ENCODE data around the gene IDE. TPM values are rescaled to one million over a fixed set of nuclear protein-coding genes. Genes with fewer than 3 reads are reported as not detected.
"Not testable (repeated sequence)": the region's sequence is repeated elsewhere in the genome, so short reads cannot be mapped to it uniquely, and the experiment has no call there.

Gene IDE
- polyA plus RNA-seq, 1 donor, result 20.8 TPM

GRCh38 chr10:92591550-92592022, 17.7 kb upstream of the IDE start:
- no CpG with 5 or more reads among the region's 38 CpGs for WGBS (ENCODE audit: insufficient coverage, low lambda C conversion rate)
- H3K9me3 ChIP-seq (ENCODE audit: control insufficient read depth, low read depth, low read length), result no peaks in the 10 kb centered on the region
- peak overlapping the region; percentile 84 for H3K4me3 ChIP-seq (ENCODE audit: low read length)
- DNase-seq, result peak; percentile 95 to 96
- no peaks in the 10 kb centered on the region for H3K4me1 ChIP-seq (ENCODE audit: control insufficient read depth, insufficient read depth, low read length)
- no peaks in the 10 kb centered on the region for H3K36me3 ChIP-seq (ENCODE audit: control insufficient read depth, insufficient read depth, low read length)
- H3K27me3 ChIP-seq (ENCODE audit: control insufficient read depth, insufficient read depth, low read length), result no peaks in the 10 kb centered on the region
- H3K27ac ChIP-seq (ENCODE audit: low read length), result peak overlapping the region; percentile 96

DNA sequence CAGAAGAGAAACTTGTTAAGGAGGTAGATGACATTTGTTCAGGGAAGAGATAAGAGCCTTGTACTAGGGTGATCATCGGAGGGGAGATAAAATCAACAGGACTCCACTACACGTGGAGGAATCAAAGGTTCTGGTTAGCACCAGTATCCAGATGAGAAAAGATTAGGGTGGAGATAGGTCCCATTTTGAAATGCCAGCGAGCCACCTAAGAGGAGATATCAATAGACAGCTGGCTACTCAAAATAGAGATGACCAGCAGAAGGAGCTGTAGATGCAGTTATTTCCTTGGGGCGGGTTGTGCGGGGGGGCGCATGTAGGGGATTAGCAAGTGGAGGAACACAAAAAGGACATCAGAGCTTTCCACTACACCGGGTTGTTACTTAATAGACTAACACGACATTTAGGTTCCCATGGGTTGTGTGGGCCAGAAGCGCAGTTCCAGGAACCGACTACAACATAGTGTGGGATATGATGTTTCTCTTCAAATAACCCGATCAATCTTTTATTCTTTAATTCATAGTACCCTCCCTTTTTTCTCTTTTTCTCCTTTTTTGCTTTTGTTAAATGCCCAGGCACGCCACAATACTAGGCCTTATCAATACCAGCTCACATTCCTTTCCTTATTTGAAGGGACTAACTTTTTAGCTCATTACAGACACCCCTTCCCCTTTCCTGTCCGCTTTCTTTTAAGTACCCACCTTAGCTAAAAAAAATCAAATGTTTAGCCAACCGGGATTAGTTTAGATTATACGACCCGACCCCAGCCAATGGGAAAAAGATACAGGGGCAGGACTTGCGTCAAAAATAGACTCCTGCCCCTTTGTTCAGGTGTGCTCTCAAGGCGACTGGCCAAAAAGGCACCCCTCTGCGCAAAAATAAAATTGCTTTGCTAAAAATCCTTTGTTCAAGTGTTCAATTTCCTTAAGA, 17.0 kb upstream of the IDE start:
- no peaks in the 10 kb centered on the region for H3K4me1 ChIP-seq (ENCODE audit: control insufficient read depth, insufficient read depth, low read length)
- H3K36me3 ChIP-seq (ENCODE audit: control insufficient read depth, insufficient read depth, low read length), result no peaks in the 10 kb centered on the region
- H3K27me3 ChIP-seq (ENCODE audit: control insufficient read depth, insufficient read depth, low read length), result no peaks in the 10 kb centered on the region
- H3K9me3 ChIP-seq (ENCODE audit: control insufficient read depth, low read depth, low read length), result no peaks in the 10 kb centered on the region
- H3K4me3 ChIP-seq (ENCODE audit: low read length), result peak overlapping the region; percentile 84
- DNase-seq, result peak in 1 of 2 donors; percentile 59
- WGBS (ENCODE audit: insufficient coverage, low lambda C conversion rate), result 57% methylated on average over 7 of the region's 19 CpGs
- peak overlapping the region; percentile 96 for H3K27ac ChIP-seq (ENCODE audit: low read length)

- H3K4me3 ChIP-seq (ENCODE audit: low read length); H3K4me1 ChIP-seq (ENCODE audit: control insufficient read depth, insufficient read depth, low read length); H3K9me3 ChIP-seq (ENCODE audit: control insufficient read depth, low read depth, low read length); H3K27ac ChIP-seq (ENCODE audit: low read length); H3K36me3 ChIP-seq (ENCODE audit: control insufficient read depth, insufficient read depth, low read length); H3K27me3 ChIP-seq (ENCODE audit: control insufficient read depth, insufficient read depth, low read length); DNase-seq: not testable (repeated sequence)
- no CpG with 5 or more reads among the region's 6 CpGs for WGBS (ENCODE audit: insufficient coverage, low lambda C conversion rate)
Observed at GRCh38 chr10:92582347-92582746, 8.5 kb upstream of the IDE start.

GRCh38 chr10:92575961-92576360, 2.1 kb upstream of the IDE start:
- no peaks in the 10 kb centered on the region for H3K9me3 ChIP-seq (ENCODE audit: control insufficient read depth, low read depth, low read length)
- H3K27ac ChIP-seq (ENCODE audit: low read length), result no peak overlapping the region
- DNase-seq, result no peak
- peaks cover 4% of the 10 kb centered on the region for H3K4me1 ChIP-seq (ENCODE audit: control insufficient read depth, insufficient read depth, low read length)
- no peaks in the 10 kb centered on the region for H3K27me3 ChIP-seq (ENCODE audit: control insufficient read depth, insufficient read depth, low read length)
- no peak overlapping the region for H3K4me3 ChIP-seq (ENCODE audit: low read length)
- no peaks in the 10 kb centered on the region for H3K36me3 ChIP-seq (ENCODE audit: control insufficient read depth, insufficient read depth, low read length)

DNA sequence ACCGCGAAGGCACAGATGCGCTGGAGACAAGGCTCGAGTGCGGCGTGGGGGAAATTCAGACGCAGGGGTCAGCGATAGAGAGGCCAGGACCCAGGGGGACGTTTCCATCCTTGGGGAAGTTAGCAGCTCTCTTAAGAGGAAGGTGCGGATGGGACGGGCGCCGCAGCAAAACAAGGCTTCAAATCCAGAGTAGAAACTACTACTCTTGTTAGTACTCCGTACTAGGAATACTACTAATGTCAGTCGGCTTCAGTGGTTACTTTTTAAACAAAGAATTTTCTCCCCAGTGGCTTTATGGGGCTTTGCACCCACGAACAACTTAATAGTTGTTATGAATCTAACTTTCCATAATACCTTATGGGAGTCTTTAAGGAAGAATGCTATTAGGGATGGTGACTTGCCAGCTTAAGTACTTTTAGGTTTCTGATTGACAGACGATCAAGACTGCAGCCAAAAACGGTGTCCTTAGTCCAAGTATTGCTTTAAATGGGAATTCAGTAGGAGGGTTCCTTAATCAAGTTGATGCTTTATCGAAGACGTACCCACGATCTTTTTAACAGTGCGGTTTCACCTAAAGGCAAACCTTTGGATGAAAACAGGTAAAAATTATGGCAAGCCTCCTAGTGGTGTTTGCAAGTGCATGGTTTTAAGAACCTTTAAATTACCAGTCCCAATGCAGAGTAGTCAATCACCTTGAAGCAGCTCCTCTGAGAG, 812 bp upstream of the IDE start:
- DNase-seq, result no peak
- H3K9me3 ChIP-seq (ENCODE audit: control insufficient read depth, low read depth, low read length), result no peaks in the 10 kb centered on the region
- peaks cover 4% of the 10 kb centered on the region for H3K4me1 ChIP-seq (ENCODE audit: control insufficient read depth, insufficient read depth, low read length)
- no peaks in the 10 kb centered on the region for H3K27me3 ChIP-seq (ENCODE audit: control insufficient read depth, insufficient read depth, low read length)
- H3K36me3 ChIP-seq (ENCODE audit: control insufficient read depth, insufficient read depth, low read length), result no peaks in the 10 kb centered on the region
- peak overlapping the region; percentile 99 for H3K4me3 ChIP-seq (ENCODE audit: low read length)
- WGBS (ENCODE audit: insufficient coverage, low lambda C conversion rate), result no CpG with 5 or more reads among the region's 22 CpGs
- peak overlapping the region; percentile 98 for H3K27ac ChIP-seq (ENCODE audit: low read length)

DNA sequence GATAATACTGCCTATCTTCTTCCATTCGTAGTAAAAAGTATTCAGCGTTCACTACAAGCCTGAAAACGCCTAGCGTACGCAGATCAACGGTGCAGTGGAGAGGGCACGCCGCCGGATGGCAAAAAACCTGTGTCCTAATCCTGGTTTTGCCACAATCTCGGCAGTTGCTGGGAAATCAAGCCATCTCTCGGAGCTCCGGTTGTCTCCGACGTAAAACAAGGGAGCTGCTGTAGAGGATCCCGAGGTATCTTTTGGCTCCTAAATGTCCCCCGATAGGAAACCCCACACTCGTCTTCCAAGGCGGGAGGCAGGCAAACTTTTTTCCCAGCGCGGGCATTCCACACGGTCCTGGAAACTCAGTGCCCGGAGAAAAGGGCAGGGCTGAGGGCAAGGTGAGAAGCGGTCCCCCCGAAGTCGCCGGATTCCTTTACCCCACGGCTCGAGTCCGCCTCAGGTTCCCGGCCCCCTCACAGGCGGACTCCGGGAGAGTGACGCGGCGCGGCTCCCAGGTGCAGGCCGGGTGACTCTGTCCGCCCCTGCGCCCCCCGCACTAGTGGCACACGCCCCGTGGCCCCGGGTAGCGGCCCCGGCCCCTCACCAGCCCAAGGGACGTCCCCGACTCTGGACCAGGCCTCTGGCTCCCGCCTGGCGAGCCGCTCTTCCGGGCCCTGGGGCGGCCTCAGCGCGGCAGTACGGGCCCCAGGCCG, 649 bp downstream of the IDE start:
- H3K27me3 ChIP-seq (ENCODE audit: control insufficient read depth, insufficient read depth, low read length), result no peaks in the 10 kb centered on the region
- peaks cover 4% of the 10 kb centered on the region for H3K4me1 ChIP-seq (ENCODE audit: control insufficient read depth, insufficient read depth, low read length)
- no CpG with 5 or more reads among the region's 56 CpGs for WGBS (ENCODE audit: insufficient coverage, low lambda C conversion rate)
- DNase-seq, result peak in 1 of 2 donors; percentile 49
- no peaks in the 10 kb centered on the region for H3K9me3 ChIP-seq (ENCODE audit: control insufficient read depth, low read depth, low read length)
- peak overlapping the region; percentile 99 for H3K4me3 ChIP-seq (ENCODE audit: low read length)
- H3K27ac ChIP-seq (ENCODE audit: low read length), result peak overlapping the region; percentile 98
- H3K36me3 ChIP-seq (ENCODE audit: control insufficient read depth, insufficient read depth, low read length), result no peaks in the 10 kb centered on the region

DNA sequence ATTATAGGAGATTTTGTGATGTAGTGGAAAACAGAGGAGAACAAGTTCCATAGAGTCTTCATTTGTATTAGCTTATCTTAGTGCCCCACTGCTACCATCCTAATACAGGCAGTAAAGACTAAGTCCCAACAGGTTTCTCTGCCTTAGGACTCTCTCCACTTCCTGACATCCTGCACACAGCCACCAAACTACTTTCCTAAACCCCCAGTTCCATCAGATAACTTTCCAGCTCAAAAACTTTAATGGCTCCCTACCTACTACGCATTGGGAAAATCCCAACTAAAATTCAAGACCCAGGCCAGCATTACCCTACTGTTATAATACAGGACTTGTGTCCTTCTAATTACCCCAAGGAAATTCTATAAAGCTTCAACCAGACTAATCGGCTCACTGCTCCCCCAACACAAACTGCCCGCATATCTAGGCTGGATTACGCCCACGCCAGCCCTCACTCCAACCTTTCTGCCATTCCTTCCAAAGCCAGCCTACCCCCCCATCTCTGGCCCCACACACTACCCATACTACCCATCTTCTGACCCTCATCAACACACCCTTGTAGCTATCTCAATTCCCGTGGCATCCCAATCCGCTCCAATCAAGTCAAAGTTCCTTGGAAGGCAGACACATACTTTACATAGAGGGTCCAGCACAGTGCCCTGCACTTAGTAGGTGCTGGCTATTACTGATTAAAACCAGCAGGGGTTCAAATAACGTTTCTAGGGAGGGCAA, 1.4 kb downstream of the IDE start:
- Histone ChIP-seq H3K36me3 (ENCODE audit: control insufficient read depth, insufficient read depth, low read length) (no peaks in the 10 kb centered on the region), H3K27ac (ENCODE audit: low read length) (no peak overlapping the region), H3K4me3 (ENCODE audit: low read length) (peak overlapping the region; percentile 99), H3K4me1 (ENCODE audit: control insufficient read depth, insufficient read depth, low read length) (peaks cover 4% of the 10 kb centered on the region), H3K9me3 (ENCODE audit: control insufficient read depth, low read depth, low read length) (no peaks in the 10 kb centered on the region), H3K27me3 (ENCODE audit: control insufficient read depth, insufficient read depth, low read length) (no peaks in the 10 kb centered on the region)
- no peak for DNase-seq
- WGBS (ENCODE audit: insufficient coverage, low lambda C conversion rate), result no CpG with 5 or more reads among the region's 8 CpGs

DNA sequence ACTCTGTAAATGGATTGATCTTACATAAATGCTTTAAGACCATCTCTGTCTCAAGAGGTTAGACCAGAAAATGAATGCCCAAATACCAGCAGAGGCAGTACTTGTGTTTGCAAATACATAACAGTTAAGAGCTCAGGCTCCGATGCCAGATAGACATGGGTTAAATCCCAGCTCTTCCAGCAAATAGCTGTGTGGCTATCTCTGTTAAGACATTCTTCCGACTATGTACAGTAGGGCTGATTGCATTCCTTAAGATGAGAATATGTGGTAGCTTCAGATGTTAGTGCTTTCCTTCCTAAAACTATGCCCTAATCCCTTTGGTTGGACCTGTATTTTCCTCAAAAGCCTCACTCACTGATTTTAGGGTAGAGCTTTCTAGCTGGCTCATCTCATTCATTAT, 2.2 kb downstream of the IDE start:
- DNase-seq, result no peak
- WGBS (ENCODE audit: insufficient coverage, low lambda C conversion rate), result no CpG with 5 or more reads among the region's 2 CpGs
- Histone ChIP-seq H3K27me3 (ENCODE audit: control insufficient read depth, insufficient read depth, low read length) (no peaks in the 10 kb centered on the region), H3K4me1 (ENCODE audit: control insufficient read depth, insufficient read depth, low read length) (peaks cover 4% of the 10 kb centered on the region), H3K36me3 (ENCODE audit: control insufficient read depth, insufficient read depth, low read length) (no peaks in the 10 kb centered on the region), H3K27ac (ENCODE audit: low read length) (no peak overlapping the region), H3K4me3 (ENCODE audit: low read length) (no peak overlapping the region), H3K9me3 (ENCODE audit: control insufficient read depth, low read depth, low read length) (no peaks in the 10 kb centered on the region)

DNA sequence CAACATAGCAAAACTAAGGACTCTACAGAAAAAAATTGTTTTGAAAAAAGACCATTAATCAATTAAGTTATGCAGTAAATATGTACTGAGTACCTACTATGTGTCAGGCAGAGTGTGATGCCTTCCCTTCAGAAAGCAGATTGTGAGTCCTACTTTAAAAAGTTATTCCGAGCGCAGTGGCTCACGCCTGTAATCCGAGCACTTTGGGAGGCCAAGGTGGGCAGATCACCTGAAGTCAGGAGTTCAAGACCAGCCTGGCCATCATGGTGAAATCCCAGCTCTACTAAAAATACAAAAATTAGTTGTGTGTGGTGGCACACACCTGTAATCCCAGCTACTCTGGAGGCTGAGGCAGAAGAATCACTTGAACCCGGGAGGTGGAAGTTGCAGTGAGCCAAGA, 4.2 kb downstream of the IDE start:
- not testable (repeated sequence) for H3K27ac ChIP-seq (ENCODE audit: low read length); H3K4me1 ChIP-seq (ENCODE audit: control insufficient read depth, insufficient read depth, low read length)
- no CpG with 5 or more reads among the region's 5 CpGs for WGBS (ENCODE audit: insufficient coverage, low lambda C conversion rate)

DNA sequence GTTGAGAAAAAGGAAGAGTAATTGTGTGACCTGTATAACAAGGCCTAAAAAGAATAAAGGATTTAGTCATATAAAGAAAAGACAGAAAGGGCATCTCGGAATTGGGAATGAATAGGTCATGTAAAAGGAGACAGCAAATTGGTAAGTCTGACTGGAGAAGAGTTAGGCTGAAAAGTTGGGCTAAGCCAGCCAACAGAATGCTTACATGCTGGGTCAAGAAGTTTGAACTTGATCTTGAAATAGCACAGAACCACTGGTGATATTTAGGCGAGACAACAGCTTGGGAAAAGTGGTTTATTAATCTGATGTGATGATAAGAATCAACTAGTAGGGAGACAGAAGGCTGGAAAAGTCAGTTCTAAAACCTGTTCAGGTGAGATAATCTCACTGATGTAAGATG, 4.8 kb downstream of the IDE start:
- Histone ChIP-seq H3K36me3 (ENCODE audit: control insufficient read depth, insufficient read depth, low read length) (no peaks in the 10 kb centered on the region), H3K9me3 (ENCODE audit: control insufficient read depth, low read depth, low read length) (no peaks in the 10 kb centered on the region), H3K27me3 (ENCODE audit: control insufficient read depth, insufficient read depth, low read length) (no peaks in the 10 kb centered on the region), H3K4me1 (ENCODE audit: control insufficient read depth, insufficient read depth, low read length) (peaks cover 4% of the 10 kb centered on the region), H3K27ac (ENCODE audit: low read length) (no peak overlapping the region), H3K4me3 (ENCODE audit: low read length) (no peak overlapping the region)
- no peak for DNase-seq
- WGBS (ENCODE audit: insufficient coverage, low lambda C conversion rate), result 100% methylated on average over 1 of the region's 2 CpGs

More for the DNA sequence above, 4.2 kb downstream of the IDE start:
- H3K36me3 ChIP-seq (ENCODE audit: control insufficient read depth, insufficient read depth, low read length); H3K9me3 ChIP-seq (ENCODE audit: control insufficient read depth, low read depth, low read length); H3K27me3 ChIP-seq (ENCODE audit: control insufficient read depth, insufficient read depth, low read length); H3K4me3 ChIP-seq (ENCODE audit: low read length); DNase-seq: not testable (repeated sequence)

Data from large intestine (tissue), 3 donors.